ENCODE measurements around the gene PTGS1. TPM values are rescaled to one million over a fixed set of nuclear protein-coding genes. Genes with fewer than 3 reads are reported as not detected.

The PTGS1 gene
- total and polyA plus RNA-seq, 2 donors (not counting 1 experiment from before 2014, with no cell fraction given) = 9.5 to 15.3 TPM

DNA sequence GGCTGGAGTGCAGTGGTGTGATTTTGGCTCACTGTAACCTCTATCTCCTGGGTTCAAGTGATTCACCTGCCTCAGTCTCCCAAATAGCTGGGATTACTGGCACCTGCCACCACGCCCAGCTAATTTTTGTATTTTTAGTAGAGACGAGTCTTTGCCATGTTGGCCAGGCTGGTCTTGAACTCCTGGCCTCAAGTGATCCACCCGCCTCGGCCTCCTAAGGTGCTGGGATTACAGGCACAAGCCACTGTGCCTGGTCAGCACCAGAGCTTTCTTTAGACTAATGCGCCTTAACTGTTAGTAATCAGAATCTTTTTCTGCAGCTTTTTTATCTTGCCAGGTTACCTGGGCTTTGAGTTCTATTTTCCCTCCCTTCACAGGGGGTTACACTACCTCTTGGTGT, 18.4 kb downstream of the PTGS1 start:
- Histone ChIP-seq H3K9ac (ENCODE audit: low read length) (peak overlapping the region; percentile 46), H3K27me3 (replicated peaks in 1 of 4; ENCODE audit: control extremely low read depth in 1 of 4, control insufficient read depth in 3 of 4, insufficient read depth in 4 of 4, low read length in 3 of 4) (no peaks in the 10 kb centered on the region), H4K20me1 (ENCODE audit: control insufficient read depth, insufficient read depth, low read length, poor library complexity, severe bottlenecking) (no peaks in the 10 kb centered on the region), H2AFZ (ENCODE audit: insufficient read depth, low read depth, low read length, poor library complexity, severe bottlenecking) (no peak overlapping the region), H3K9me3 (ENCODE audit: control extremely low read depth in 1 of 3, control insufficient read depth in 2 of 3, insufficient read depth in 1 of 3, low read length in 2 of 3) (no peaks in the 10 kb centered on the region), H3K4me1 (ENCODE audit: control insufficient read depth in 2 of 2, insufficient read depth in 2 of 2, low read length in 2 of 2) (peaks cover 33 to 37% of the 10 kb centered on the region in 2 donors), H3K79me2 (ENCODE audit: control insufficient read depth, insufficient read depth, low read length) (no peaks in the 10 kb centered on the region), H3K27ac (ENCODE audit: low read length in 2 of 2) (peak overlapping the region; percentile 54 to 69), H3K4me3 (ENCODE audit: control extremely low read depth in 1 of 5, extremely low read depth in 1 of 5, insufficient read depth in 1 of 5, low read depth in 2 of 5, low read length in 4 of 5) (peak overlapping the region in 1 of 5 experiments; percentile 49), H3K4me2 (replicated peaks; ENCODE audit: low read depth, low read length, poor library complexity, severe bottlenecking) (peak overlapping the region; percentile 65), H3K36me3 (replicated peaks in 1 of 2; ENCODE audit: control extremely low read depth in 1 of 2, control insufficient read depth in 1 of 2, extremely low read depth in 1 of 2, insufficient read depth in 2 of 2, low read length in 1 of 2) (peaks cover 0 to 28% of the 10 kb centered on the region in 2 experiments)
- H3K4me1 Mint-ChIP-seq = peaks cover 39% of the 10 kb centered on the region
- 88% methylated on average over 4 of the region's 5 CpGs for WGBS (ENCODE audit: insufficient coverage)
- ChIA-PET POLR2A (interaction anchor here (0.9 to 1.0 kb wide), 3 partner anchors 12 to 22 kb away, joined by 3 read pairs; partner anchors contain the start of gene PTGS1), CTCF (interaction anchor here (0.6 to 2.4 kb wide), 7 partner anchors 12 to 763 kb away, joined by 3 to 11 read pairs (median 7); partner anchors contain the start of genes PTGS1 and TTLL11)
- DNase-seq (no peak), ATAC-seq (ENCODE audit: low read depth) (no peak)
- H3K27me3 Mint-ChIP-seq = no peaks in the 10 kb centered on the region
- no peak for TF ChIP-seq EZH2 (IDR thresholded peaks at IDR 0.05; ENCODE audit: borderline replicate concordance, insufficient read depth, low read depth, low read length, poor library complexity, severe bottlenecking)
- TF ChIP-seq, protein P1, sequence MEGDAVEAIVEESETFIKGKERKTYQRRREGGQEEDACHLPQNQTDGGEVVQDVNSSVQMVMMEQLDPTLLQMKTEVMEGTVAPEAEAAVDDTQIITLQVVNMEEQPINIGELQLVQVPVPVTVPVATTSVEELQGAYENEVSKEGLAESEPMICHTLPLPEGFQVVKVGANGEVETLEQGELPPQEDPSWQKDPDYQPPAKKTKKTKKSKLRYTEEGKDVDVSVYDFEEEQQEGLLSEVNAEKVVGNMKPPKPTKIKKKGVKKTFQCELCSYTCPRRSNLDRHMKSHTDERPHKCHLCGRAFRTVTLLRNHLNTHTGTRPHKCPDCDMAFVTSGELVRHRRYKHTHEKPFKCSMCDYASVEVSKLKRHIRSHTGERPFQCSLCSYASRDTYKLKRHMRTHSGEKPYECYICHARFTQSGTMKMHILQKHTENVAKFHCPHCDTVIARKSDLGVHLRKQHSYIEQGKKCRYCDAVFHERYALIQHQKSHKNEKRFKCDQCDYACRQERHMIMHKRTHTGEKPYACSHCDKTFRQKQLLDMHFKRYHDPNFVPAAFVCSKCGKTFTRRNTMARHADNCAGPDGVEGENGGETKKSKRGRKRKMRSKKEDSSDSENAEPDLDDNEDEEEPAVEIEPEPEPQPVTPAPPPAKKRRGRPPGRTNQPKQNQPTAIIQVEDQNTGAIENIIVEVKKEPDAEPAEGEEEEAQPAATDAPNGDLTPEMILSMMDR (IDR thresholded peaks at IDR 0.05) = no peak
- H3K4me3 Mint-ChIP-seq = peak overlapping the region; percentile 60
- H3K27ac Mint-ChIP-seq = peak overlapping the region; percentile 86
- H3K9me3 Mint-ChIP-seq (ENCODE audit: insufficient read depth) = no peaks in the 10 kb centered on the region
- intact Hi-C loops (cut with micrococcal nuclease) = no loop called here

DNA sequence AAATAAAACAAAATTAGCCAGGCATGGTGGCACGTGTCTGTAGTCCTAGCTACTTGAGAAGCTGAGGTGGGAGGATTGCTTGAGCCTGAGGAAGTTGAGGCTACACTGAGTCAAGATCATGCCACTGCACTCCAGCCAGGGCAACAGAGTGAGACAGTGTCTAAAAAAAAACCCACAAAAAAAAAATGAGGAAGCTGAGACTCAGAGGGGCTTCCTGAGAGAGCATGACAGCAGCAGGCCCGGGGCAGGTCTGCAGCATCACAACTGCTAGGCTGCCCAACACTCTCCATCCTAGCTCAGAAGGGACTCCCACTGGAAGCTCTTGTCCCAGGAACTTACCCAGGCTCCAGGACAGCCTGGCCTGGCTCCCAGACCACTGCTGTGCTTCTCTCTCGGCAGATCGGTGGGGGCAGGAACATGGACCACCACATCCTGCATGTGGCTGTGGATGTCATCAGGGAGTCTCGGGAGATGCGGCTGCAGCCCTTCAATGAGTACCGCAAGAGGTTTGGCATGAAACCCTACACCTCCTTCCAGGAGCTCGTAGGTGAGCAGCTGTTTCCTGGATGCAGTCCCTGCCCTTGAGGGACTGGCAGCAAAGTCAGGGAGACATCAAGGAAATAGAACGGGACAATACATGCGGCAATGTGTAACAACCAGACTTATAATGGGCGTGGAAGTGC, 19.1 kb downstream of the PTGS1 start:
- no peaks in the 10 kb centered on the region for H3K27me3 Mint-ChIP-seq
- Histone ChIP-seq H3K9me3 (ENCODE audit: control extremely low read depth in 1 of 3, control insufficient read depth in 2 of 3, insufficient read depth in 1 of 3, low read length in 2 of 3) (no peaks in the 10 kb centered on the region), H3K79me2 (ENCODE audit: control insufficient read depth, insufficient read depth, low read length) (no peaks in the 10 kb centered on the region), H4K20me1 (ENCODE audit: control insufficient read depth, insufficient read depth, low read length, poor library complexity, severe bottlenecking) (no peaks in the 10 kb centered on the region), H3K4me2 (replicated peaks; ENCODE audit: low read depth, low read length, poor library complexity, severe bottlenecking) (peak overlapping the region; percentile 65), H3K27me3 (replicated peaks in 1 of 4; ENCODE audit: control extremely low read depth in 1 of 4, control insufficient read depth in 3 of 4, insufficient read depth in 4 of 4, low read length in 3 of 4) (no peaks in the 10 kb centered on the region), H3K27ac (ENCODE audit: low read length in 2 of 2) (peak overlapping the region; percentile 54 to 69), H3K36me3 (replicated peaks in 1 of 2; ENCODE audit: control extremely low read depth in 1 of 2, control insufficient read depth in 1 of 2, extremely low read depth in 1 of 2, insufficient read depth in 2 of 2, low read length in 1 of 2) (peaks cover 0 to 24% of the 10 kb centered on the region in 2 experiments), H3K9ac (ENCODE audit: low read length) (peak overlapping the region; percentile 46), H3K4me3 (ENCODE audit: control extremely low read depth in 1 of 5, extremely low read depth in 1 of 5, insufficient read depth in 1 of 5, low read depth in 2 of 5, low read length in 4 of 5) (peak overlapping the region in 2 of 5 experiments; percentile 27 to 49), H3K4me1 (ENCODE audit: control insufficient read depth in 2 of 2, insufficient read depth in 2 of 2, low read length in 2 of 2) (peaks cover 33 to 37% of the 10 kb centered on the region in 2 donors), H2AFZ (ENCODE audit: insufficient read depth, low read depth, low read length, poor library complexity, severe bottlenecking) (peak overlapping the region; percentile 0)
- no peaks in the 10 kb centered on the region for H3K9me3 Mint-ChIP-seq (ENCODE audit: insufficient read depth)
- ChIA-PET POLR2A (interaction anchor here (0.9 to 1.0 kb wide), 3 partner anchors 13 to 22 kb away, joined by 3 read pairs; partner anchors contain the start of gene PTGS1), CTCF (interaction anchor here (1.1 to 2.4 kb wide), 7 partner anchors 12 to 297 kb away, joined by 3 to 11 read pairs (median 7); partner anchors contain the start of genes PTGS1 and TTLL11)
- TF ChIP-seq, protein P1 (IDR thresholded peaks at IDR 0.05) = no peak
- TF ChIP-seq EZH2 (IDR thresholded peaks at IDR 0.05; ENCODE audit: borderline replicate concordance, insufficient read depth, low read depth, low read length, poor library complexity, severe bottlenecking) = no peak
- H3K4me1 Mint-ChIP-seq = peaks cover 39% of the 10 kb centered on the region
- peak; percentile 97 for ATAC-seq (ENCODE audit: low read depth)
- DNase-seq = peak; percentile 82
- H3K27ac Mint-ChIP-seq = peak overlapping the region; percentile 86
- intact Hi-C loops (cut with micrococcal nuclease) = loop anchor here (1.0 to 5.0 kb wide), 2 partner anchors 19 to 62 kb away; partner anchors contain the start of gene PTGS1
- 9% methylated on average over 11 of the region's 11 CpGs for WGBS (ENCODE audit: insufficient coverage)
- peak overlapping the region; percentile 60 for H3K4me3 Mint-ChIP-seq
